OCI-LY7 (cell line): ENCODE results near the gene ADCY5.

Experiments used
- CTCF ChIP-seq: fragments of 200-600 bp; sonication (generic); conservative IDR thresholded peaks from 2 replicates; pipeline ENCODE4 v1.5.1; 2014; ENCODE audit warnings: mild to moderate bottlenecking, antibody characterized with exemption, low read length, moderate library complexity, mixed read lengths
- EZH2phosphoT487 ChIP-seq: fragments of 200-600 bp; sonication (generic); IDR thresholded peaks from 2 replicates; pipeline ENCODE4 v1.6.1; 2018; ENCODE audit warnings: low read depth, borderline replicate concordance, mild to moderate bottlenecking, mixed run types, antibody characterized with exemption, low read length, moderate library complexity, mixed read lengths

- TF ChIP-seq CTCF (no peak), EZH2phosphoT487 (no peak)
Measured at GRCh38 chr3:123388042-123388441, 60.8 kb downstream of the ADCY5 start.
